Epidermal melanocyte (primary cell): ENCODE results near the gene MEAK7.

ENCODE experiments used
- DNase-seq: peaks from one replicate; pipeline ENCODE4 v3.0.0; 2011; ENCODE audit warnings: low spot score; ENCODE audit not compliant: insufficient read length

Gene MEAK7

GRCh38 chr16:84504420-84505248 lies at the start of gene MEAK7:
Gene MEAK7 (minus strand): TSS chr16:84504659. CDS start chr16:84498086, 6,573 bp downstream.
- peak; percentile 96 for DNase-seq

GRCh38 chr16:84553873-84554399 lies 49.5 kb upstream of the MEAK7 start:
- no peak for DNase-seq

GRCh38 chr16:84552135-84552534 lies 47.7 kb upstream of the MEAK7 start:
- no peak for DNase-seq

- no peak for DNase-seq
Observed at GRCh38 chr16:84550096-84550495, 45.6 kb upstream of the MEAK7 start.

- no peak for DNase-seq
Observed at GRCh38 chr16:84548971-84549844, 44.7 kb upstream of the MEAK7 start.

GRCh38 chr16:84548508-84548907 lies 44.0 kb upstream of the MEAK7 start:
- DNase-seq = no peak

GRCh38 chr16:84547546-84548061 lies 43.1 kb upstream of the MEAK7 start:
- DNase-seq = no peak

- no peak for DNase-seq
Observed at GRCh38 chr16:84546669-84547545, 42.4 kb upstream of the MEAK7 start.

- no peak for DNase-seq
Observed at GRCh38 chr16:84545114-84545737, 40.8 kb upstream of the MEAK7 start.

GRCh38 chr16:84544031-84544773 lies 39.7 kb upstream of the MEAK7 start:
- no peak for DNase-seq

- DNase-seq = no peak
Observed at GRCh38 chr16:84543253-84543652, 38.8 kb upstream of the MEAK7 start.

- no peak for DNase-seq
Observed at GRCh38 chr16:84541999-84542817, 37.7 kb upstream of the MEAK7 start.

GRCh38 chr16:84540194-84540593 lies 35.7 kb upstream of the MEAK7 start:
- DNase-seq = no peak

GRCh38 chr16:84538222-84538840 lies 33.9 kb upstream of the MEAK7 start:
- no peak for DNase-seq

GRCh38 chr16:84537491-84538151 lies 33.2 kb upstream of the MEAK7 start:
- DNase-seq = peak; percentile 68

GRCh38 chr16:84535851-84536250 lies 31.4 kb upstream of the MEAK7 start:
- no peak for DNase-seq

- no peak for DNase-seq
Observed at GRCh38 chr16:84535408-84535807, 30.9 kb upstream of the MEAK7 start.

- DNase-seq = no peak
Observed at GRCh38 chr16:84534815-84535214, 30.4 kb upstream of the MEAK7 start.
